ENCODE data around the gene RGSL1.
"Not testable (repeated sequence)": the region's sequence is repeated elsewhere in the genome, so short reads cannot be mapped to it uniquely, and the experiment has no call there.

RGSL1 gene

DNA sequence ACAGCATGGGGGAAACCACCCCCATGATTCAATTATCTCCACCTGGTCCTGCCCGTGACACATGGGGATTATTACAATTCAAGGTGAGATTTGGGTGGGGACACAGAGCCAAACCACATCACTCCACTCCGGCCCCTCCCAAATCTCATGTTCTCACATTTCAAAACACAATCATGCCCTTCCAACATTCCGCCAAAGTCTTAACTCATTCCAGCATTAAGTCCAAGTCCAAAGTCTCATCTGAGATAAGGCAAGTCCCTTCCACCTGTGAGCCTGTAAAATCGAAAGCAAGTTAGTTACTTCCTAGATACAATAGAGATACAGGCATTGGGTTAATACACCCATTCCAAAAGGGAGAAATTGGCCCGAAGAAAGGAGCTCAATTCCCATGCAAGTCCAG is 78.3 kb downstream of the RGSL1 start:
- FAIRE-seq; DNase-seq (ENCODE audit: insufficient read length, low spot score): not testable (repeated sequence)

- DNase-seq (ENCODE audit: insufficient read length, low spot score), result no peak
- no peak for FAIRE-seq
These were observed 84.0 kb downstream of the RGSL1 start for GRCh38 chr1:182533896-182534295.

DNA sequence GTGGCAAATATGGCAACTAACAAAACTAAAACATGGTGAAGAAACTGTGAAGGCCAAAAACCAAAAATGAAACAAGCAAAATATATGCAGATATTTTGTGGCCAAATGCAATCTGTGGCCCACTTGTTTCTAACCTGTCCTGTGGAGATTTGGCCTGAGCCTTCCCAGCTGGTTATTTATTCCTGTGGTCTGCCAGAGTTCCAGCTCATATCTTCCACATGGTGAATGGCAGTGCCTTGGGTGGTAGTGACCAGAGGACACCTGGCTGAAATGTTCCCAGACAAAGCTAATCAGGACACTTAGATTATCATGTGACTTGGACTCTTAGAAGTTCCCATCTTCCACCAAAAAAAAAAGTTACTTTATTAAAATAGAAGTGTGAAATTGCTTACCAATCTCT is 99.4 kb downstream of the RGSL1 start:
- no peak for FAIRE-seq

GRCh38 chr1:182549811-182550210 is 99.9 kb downstream of the RGSL1 start:
- FAIRE-seq (no peak), DNase-seq (ENCODE audit: insufficient read length, low spot score) (no peak)

More for the DNA sequence above, 99.4 kb downstream of the RGSL1 start:
- DNase-seq (ENCODE audit: insufficient read length, low spot score), result no peak

DNA sequence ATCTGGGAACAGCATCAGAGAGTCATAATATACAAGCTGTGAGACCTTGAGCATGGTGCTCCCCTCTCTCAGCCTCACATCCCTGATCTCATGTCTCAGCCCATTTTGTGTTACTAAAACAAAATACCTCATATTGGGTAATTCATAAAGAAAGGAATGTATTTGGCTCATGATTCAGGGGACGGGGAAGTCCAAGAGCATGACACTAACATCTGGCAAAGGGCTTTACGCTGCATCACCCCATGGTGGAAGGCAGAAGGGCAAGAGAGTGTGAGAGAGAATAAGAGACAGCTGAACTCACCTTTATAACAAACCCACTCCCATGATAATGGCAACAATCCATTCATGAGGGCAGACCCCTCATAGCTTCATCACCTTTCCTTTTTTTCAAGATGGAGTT is 102.6 kb downstream of the RGSL1 start:
- no peak for FAIRE-seq
- no peak for DNase-seq (ENCODE audit: insufficient read length, low spot score)

GRCh38 chr1:182555493-182555892 is 105.5 kb downstream of the RGSL1 start:
- DNase-seq (ENCODE audit: insufficient read length, low spot score), result no peak
- FAIRE-seq, result no peak

DNA sequence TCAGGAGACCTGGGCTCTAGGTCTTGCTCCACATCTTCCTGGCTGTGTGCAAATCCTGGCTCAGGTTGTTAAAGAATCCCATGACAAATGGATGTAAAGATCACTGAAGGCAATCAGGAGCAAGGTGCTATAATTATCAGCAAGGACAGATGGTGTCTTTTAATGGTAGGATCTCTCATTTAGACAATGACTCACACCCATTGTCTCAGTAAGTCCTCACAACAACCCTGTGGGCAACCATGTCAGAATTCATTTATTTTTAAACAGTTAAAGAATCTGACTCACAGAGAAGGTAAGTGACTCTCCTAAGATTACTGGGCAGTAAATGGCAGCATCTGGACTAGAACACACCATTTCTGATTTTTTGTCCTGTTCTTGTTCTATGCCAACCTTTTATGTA is 106.3 kb downstream of the RGSL1 start:
- DNase-seq (ENCODE audit: insufficient read length, low spot score) (no peak), FAIRE-seq (no peak)

- DNase-seq (ENCODE audit: insufficient read length, low spot score), result no peak
- FAIRE-seq, result no peak
These were observed 110.5 kb downstream of the RGSL1 start for GRCh38 chr1:182560392-182560984.

DNA sequence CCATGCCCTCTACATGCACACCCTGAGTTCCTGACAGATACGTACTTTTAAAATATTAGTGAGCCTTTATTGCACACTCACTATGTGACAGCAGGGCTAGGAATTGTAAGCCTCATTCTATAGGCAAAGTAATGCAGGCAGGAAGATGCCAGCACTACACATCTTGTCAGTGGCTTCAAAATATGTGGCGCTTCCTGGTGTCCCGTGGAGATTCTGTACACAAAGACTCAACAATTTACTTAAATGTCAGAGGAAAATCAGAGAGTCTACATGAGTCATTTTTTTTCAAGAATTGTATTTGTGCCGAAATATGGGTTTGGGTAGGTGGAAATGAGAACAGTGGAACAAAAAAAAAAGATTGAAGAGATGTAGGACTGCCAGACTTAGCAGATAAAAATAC is 111.5 kb downstream of the RGSL1 start:
- no peak for DNase-seq (ENCODE audit: insufficient read length, low spot score)

GRCh38 chr1:182563095-182563494 is 113.1 kb downstream of the RGSL1 start:
- FAIRE-seq, result no peak
- DNase-seq (ENCODE audit: insufficient read length, low spot score), result no peak

More for the DNA sequence above, 111.5 kb downstream of the RGSL1 start:
- no peak for FAIRE-seq

DNA sequence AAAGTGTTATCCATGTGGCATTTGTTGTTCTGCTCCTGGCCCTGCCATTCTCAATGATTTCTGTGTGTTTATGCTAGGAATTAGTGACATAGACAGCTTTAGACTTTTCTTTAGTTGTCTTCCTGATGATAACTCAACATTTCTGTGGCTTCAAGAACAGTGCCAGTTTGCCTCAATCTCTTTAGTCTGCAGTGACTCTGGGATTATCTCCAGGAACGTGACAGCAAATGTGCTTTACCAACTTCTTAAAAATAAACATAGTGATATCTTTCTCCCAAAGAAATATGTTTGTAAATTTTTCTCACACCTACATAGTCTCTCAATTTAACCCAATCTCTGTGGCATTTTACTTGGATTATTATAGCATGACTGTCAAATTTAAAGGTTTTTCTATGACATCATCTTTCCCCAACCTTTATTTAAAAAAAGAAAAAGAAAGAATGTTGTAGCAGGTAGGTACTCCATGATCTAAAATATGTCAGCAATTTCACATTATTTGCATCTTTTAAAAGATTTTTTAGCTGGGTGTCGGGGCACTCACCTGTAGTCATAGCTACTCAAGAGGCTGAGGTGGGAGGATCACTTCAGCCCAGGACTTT is 114.6 kb downstream of the RGSL1 start:
- FAIRE-seq (no peak), DNase-seq (ENCODE audit: insufficient read length, low spot score) (no peak)

DNA sequence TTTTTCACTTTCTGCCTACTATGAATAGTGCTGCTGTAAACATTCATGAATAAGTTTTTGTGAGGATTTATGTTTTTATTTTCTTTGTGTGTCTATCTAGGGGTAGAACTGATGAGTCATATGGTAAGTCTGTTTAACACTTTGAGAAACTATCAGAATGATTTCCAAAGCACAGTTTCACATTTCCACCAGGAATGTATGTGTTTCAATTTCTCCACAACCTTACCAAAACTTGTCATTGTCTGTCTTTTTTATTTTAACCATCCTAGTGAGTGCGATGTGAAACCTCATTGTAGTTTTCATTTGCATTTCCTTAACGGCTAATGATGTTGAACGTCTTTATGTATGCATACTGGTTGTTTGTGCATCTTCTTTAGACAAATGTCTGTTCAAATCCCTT is 115.6 kb downstream of the RGSL1 start:
- DNase-seq (ENCODE audit: insufficient read length, low spot score) (no peak), FAIRE-seq (no peak)

GRCh38 chr1:182567629-182568028 is 117.7 kb downstream of the RGSL1 start:
- FAIRE-seq (no peak), DNase-seq (ENCODE audit: insufficient read length, low spot score) (no peak)

- no peak for FAIRE-seq
- no peak for DNase-seq (ENCODE audit: insufficient read length, low spot score)
These were observed 118.8 kb downstream of the RGSL1 start for GRCh38 chr1:182568647-182569284.

DNA sequence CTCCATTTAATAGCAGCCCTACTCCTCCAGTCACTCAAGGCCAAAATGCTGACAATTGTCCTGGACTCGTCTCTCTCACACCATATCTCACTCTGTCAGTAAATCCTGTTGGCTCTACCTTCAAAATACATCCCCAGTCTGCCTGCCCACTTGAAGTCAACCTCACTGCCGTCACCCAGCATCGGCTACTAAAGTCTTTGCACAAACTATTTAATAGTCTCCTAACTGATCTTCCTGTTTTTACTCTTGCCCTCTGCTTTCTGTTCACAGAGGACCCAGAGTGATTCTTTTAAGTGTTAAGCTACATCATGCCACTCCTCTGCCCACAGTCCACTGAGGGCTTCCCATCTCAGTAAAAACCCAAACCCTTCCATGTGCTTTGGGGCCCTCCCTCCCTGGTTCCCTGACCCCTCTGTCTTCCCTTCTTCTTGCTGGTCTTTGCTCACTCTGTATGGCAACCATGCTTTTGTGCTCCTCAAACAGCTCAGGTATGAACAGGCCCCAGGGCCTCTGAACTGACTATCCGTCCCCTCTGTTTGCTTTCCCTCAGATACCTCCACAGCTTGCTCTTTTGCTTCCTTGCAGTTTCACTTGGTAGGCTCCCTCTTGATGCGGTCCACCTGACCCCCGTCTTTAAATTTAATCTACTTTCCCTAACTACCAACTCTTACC is 120.1 kb downstream of the RGSL1 start:
- no peak for DNase-seq (ENCODE audit: insufficient read length, low spot score)
- no peak for FAIRE-seq

DNA sequence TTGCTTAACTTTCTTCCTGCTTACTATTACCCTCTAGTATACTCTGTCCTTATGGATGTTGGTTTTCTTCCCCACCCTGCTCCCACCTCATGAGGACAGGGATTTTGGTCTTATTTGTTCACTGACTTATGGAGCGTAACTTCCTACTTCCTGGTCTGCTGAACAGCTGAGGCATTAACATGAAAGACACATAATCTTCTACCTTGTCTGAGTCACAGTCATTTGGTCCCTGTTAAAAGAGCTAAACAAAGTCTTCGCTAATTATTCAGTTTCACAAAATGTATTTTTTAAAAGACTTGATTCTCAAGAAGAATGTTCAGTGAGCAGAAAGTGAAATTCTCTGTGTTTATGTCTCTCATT is 120.6 kb downstream of the RGSL1 start:
- no peak for FAIRE-seq
- DNase-seq (ENCODE audit: insufficient read length, low spot score), result no peak

DNA sequence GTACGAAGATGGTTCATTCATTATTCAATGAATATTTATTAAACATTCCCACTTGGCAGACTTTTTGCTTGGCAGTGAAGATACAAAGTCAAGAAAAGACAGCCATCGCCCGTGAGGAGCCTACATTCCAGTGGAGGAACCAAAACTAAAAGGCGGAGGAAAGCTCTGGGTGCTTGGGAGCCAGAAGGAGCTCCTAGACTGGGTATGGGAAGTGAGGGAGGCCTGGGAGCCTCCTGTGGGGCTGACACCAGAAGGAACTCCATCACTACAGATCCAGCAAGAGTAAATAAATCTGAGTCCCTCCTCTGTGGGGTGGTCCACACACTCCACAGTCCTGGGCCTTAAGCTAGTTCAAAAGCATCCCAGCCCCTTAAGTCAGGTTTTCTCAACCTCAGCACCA is 124.2 kb downstream of the RGSL1 start:
- no peak for DNase-seq (ENCODE audit: insufficient read length, low spot score)
- FAIRE-seq, result no peak

- FAIRE-seq (no peak), DNase-seq (ENCODE audit: insufficient read length, low spot score) (no peak)
These were observed 125.7 kb downstream of the RGSL1 start for GRCh38 chr1:182575540-182576149.

GRCh38 chr1:182580736-182581135 is 130.8 kb downstream of the RGSL1 start:
- no peak for FAIRE-seq
- no peak for DNase-seq (ENCODE audit: insufficient read length, low spot score)

DNA sequence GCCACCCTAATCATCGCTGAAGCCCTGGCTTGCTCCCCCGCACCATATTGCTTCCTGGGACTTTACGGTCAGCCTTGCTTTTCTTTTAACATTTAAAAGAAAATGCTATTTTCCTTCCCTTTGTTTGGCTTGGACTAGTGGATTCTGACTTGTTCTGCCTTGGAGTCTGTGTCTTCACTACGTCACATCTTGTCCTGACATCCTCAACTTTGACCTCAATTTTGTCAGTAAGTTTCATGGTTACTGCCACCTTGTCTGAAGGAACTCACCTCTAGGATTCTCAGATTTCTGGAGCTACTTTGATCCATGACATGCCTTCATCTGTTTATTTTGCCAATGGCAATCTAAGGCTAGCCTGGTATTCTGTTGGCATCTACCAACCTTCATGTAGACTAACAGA is 134.8 kb downstream of the RGSL1 start:
- DNase-seq (ENCODE audit: insufficient read length, low spot score) (no peak), FAIRE-seq (no peak)

- DNase-seq (ENCODE audit: insufficient read length, low spot score) (no peak), FAIRE-seq (no peak)
These were observed 136.4 kb downstream of the RGSL1 start for GRCh38 chr1:182586380-182586779.
